IMR-90 (cell line): ENCODE data around the gene EPB41L2.

Experiments
- CTCF ChIP-seq: conservative IDR thresholded peaks from 2 replicates; pipeline ENCODE4 v1.5.1; 2012; ENCODE audit warnings: mild to moderate bottlenecking, low read depth, low read length, improper control_type of control experiment
- POLR2A ChIP-seq: IDR thresholded peaks from 2 replicates; pipeline ENCODE4 v1.6.1; 2012; ENCODE audit warnings: mild to moderate bottlenecking, low read depth, low read length

GRCh38 chr6:131007286-131007685, 55.8 kb downstream of the EPB41L2 start:
- TF ChIP-seq POLR2A, result no peak
- TF ChIP-seq CTCF, result no peak
